GM19025 (cell line): Measurements from ENCODE around the gene GJA5.

Experiments
- ATAC-seq: cut with Tn5 transposase; IDR thresholded peaks from one replicate; pipeline ENCODE4 v1.9.1; 2021; ENCODE audit warnings: mild to moderate bottlenecking, low read depth, moderate library complexity; ENCODE audit not compliant: unreplicated experiment

GJA5 gene

GRCh38 chr1:147768101-147768500 lies 7.7 kb upstream of the GJA5 start:
- no peak for ATAC-seq

- no peak for ATAC-seq
Measured at GRCh38 chr1:147762233-147763024, 2.0 kb upstream of the GJA5 start.

- ATAC-seq: no peak
Measured at GRCh38 chr1:147758379-147759100, 1.9 kb downstream of the GJA5 start.

- ATAC-seq: no peak
Measured at GRCh38 chr1:147757015-147757990, 3.1 kb downstream of the GJA5 start.

GRCh38 chr1:147756341-147756740 lies 4.1 kb downstream of the GJA5 start:
- ATAC-seq: no peak

GRCh38 chr1:147754661-147755060 lies 5.7 kb downstream of the GJA5 start:
- no peak for ATAC-seq

GRCh38 chr1:147753081-147753480 lies 7.3 kb downstream of the GJA5 start:
- ATAC-seq: no peak

GRCh38 chr1:147752511-147752910 lies 7.9 kb downstream of the GJA5 start:
- ATAC-seq: no peak

- no peak for ATAC-seq
Measured at GRCh38 chr1:147751346-147751745, 9.1 kb downstream of the GJA5 start.

- ATAC-seq: no peak
Measured at GRCh38 chr1:147750618-147751217, 9.7 kb downstream of the GJA5 start.

GRCh38 chr1:147749792-147750191 lies 10.6 kb downstream of the GJA5 start:
- no peak for ATAC-seq

- ATAC-seq: no peak
Measured at GRCh38 chr1:147748676-147749350, 11.6 kb downstream of the GJA5 start.

GRCh38 chr1:147747966-147748365 lies 12.4 kb downstream of the GJA5 start:
- no peak for ATAC-seq

- no peak for ATAC-seq
Measured at GRCh38 chr1:147745271-147745670, 15.1 kb downstream of the GJA5 start.

- ATAC-seq: no peak
Measured at GRCh38 chr1:147741065-147741464, 19.3 kb downstream of the GJA5 start.

GRCh38 chr1:147740391-147740790 lies 20.0 kb downstream of the GJA5 start:
- ATAC-seq: no peak

- no peak for ATAC-seq
Measured at GRCh38 chr1:147738739-147739476, 21.5 kb downstream of the GJA5 start.

- ATAC-seq: no peak
Measured at GRCh38 chr1:147738129-147738528, 22.3 kb downstream of the GJA5 start.

GRCh38 chr1:147736883-147737282 lies 23.5 kb downstream of the GJA5 start:
- no peak for ATAC-seq
